Thyroid gland (tissue), 4 donors: ENCODE measurements around the gene CYBC1.

Source experiments
- POLR2A ChIP-seq, 2 donors: fragments of 450-650 bp; IDR thresholded peaks; one replicate each; pipeline ENCODE4 v1.6.1; 2017; ENCODE audit warnings: antibody characterized with exemption in 2 of 2, mild to moderate bottlenecking in 2 of 2, moderate library complexity in 1 of 2
- TF ChIP-seq, protein P1 (sequence below), 6 experiments: fragments of 200-600 bp in 3 of 6; fragments of 450-650 bp in 3 of 6; sonication (generic) in 3 of 6; IDR thresholded peaks; one replicate each; pipeline ENCODE4 v1.5.1; 2016 to 2019; ENCODE audit warnings: antibody characterized with exemption in 6 of 6, mild to moderate bottlenecking in 2 of 6, inconsistent platforms in 1 of 6, moderate library complexity in 1 of 6

DNA sequence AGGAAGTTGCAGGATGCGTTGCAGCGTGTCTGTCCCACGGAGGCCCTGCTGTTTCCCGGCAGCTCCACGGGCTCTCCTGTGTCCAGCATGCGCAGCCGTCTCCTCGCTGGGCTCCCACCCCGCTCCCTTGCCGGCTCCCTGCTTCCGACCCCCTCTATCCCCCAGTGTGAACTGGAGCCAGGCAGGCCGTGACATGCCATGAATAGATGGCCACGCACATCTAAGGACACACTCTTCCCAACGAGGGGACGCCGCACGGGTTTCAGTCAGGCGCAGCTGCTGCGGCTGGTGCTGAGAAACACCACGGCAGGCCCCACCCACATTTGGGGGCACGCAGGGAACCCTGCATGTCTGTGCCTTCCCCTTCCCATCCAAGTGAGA, 41.6 kb downstream of the CYBC1 start:
- no peak for TF ChIP-seq POLR2A (IDR thresholded peaks at IDR 0.05)
- TF ChIP-seq, protein P1, sequence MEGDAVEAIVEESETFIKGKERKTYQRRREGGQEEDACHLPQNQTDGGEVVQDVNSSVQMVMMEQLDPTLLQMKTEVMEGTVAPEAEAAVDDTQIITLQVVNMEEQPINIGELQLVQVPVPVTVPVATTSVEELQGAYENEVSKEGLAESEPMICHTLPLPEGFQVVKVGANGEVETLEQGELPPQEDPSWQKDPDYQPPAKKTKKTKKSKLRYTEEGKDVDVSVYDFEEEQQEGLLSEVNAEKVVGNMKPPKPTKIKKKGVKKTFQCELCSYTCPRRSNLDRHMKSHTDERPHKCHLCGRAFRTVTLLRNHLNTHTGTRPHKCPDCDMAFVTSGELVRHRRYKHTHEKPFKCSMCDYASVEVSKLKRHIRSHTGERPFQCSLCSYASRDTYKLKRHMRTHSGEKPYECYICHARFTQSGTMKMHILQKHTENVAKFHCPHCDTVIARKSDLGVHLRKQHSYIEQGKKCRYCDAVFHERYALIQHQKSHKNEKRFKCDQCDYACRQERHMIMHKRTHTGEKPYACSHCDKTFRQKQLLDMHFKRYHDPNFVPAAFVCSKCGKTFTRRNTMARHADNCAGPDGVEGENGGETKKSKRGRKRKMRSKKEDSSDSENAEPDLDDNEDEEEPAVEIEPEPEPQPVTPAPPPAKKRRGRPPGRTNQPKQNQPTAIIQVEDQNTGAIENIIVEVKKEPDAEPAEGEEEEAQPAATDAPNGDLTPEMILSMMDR (IDR thresholded peaks at IDR 0.05): no peak
